CD4-positive, alpha-beta memory T cell (primary cell): ENCODE data around the gene ANKRD10. TPM values are rescaled to one million over a fixed set of nuclear protein-coding genes. Genes with fewer than 3 reads are reported as not detected.
"Not testable (repeated sequence)": the region's sequence is repeated elsewhere in the genome, so short reads cannot be mapped to it uniquely, and the experiment has no call there.

Source experiments
- CTCF ChIA-PET: fragments of 350-600 bp; sonication (Branson Sonifier 250); formaldehyde crosslinking; loops from one replicate; lab custom pipeline; 2021; ENCODE audit warnings: inconsistent platforms; ENCODE audit not compliant: partially characterized antibody; lab: Charles Lee
- POLR2A ChIA-PET: fragments of 350-600 bp; sonication (Branson Sonifier 250); formaldehyde crosslinking; loops from one replicate; lab custom pipeline; 2021; ENCODE audit not compliant: partially characterized antibody; lab: Charles Lee
- DNase-seq, 5 donors: peaks; one replicate each; pipeline versions ENCODE4 v3.0.0 to v3.0.0-alpha.2; 2020 to 2022; ENCODE audit warnings: mixed read lengths in 1 of 5
- H3K27ac ChIP-seq: one replicate; pipeline ENCODE4 v1.7.0; 2013; ENCODE audit warnings: low read depth, low read length
- H3K27me3 ChIP-seq: 2 replicates; pipeline ENCODE4 v1.7.0; 2013; ENCODE audit warnings: mild to moderate bottlenecking, low read length, moderate library complexity; ENCODE audit not compliant: insufficient read depth
- H3K36me3 ChIP-seq: 2 replicates; pipeline ENCODE4 v1.7.0; 2013; ENCODE audit warnings: mild to moderate bottlenecking, low read length, moderate library complexity; ENCODE audit not compliant: insufficient read depth
- H3K4me1 ChIP-seq: 2 replicates; pipeline ENCODE4 v1.7.0; 2013; ENCODE audit warnings: mild to moderate bottlenecking, low read length, moderate library complexity; ENCODE audit not compliant: insufficient read depth
- H3K4me3 ChIP-seq, 2 donors: one replicate each; pipeline ENCODE4 v1.7.0; 2013; ENCODE audit warnings: low read length in 2 of 2, mild to moderate bottlenecking in 1 of 2
- H3K9me3 ChIP-seq, 2 donors: one replicate each; pipeline ENCODE4 v1.7.0; 2013; ENCODE audit warnings: low read length in 2 of 2, control low read depth in 1 of 2; ENCODE audit not compliant: control insufficient read depth in 1 of 2
- H3K27ac Mint-ChIP-seq, 7 donors: one replicate each; pipeline ENCODE4 v1.8.0; 2020 to 2021; ENCODE audit warnings: mixed read lengths in 7 of 7, mild to moderate bottlenecking in 6 of 7, inconsistent platforms in 3 of 7, moderate library complexity in 3 of 7
- H3K27me3 Mint-ChIP-seq, 2 donors: one replicate each; pipeline ENCODE4 v1.8.0; 2020 to 2021; ENCODE audit warnings: mixed read lengths in 2 of 2
- H3K36me3 Mint-ChIP-seq, 2 donors: one replicate each; pipeline ENCODE4 v1.8.0; 2020 to 2021; ENCODE audit warnings: mixed read lengths in 2 of 2, inconsistent platforms in 1 of 2, mild to moderate bottlenecking in 1 of 2
- H3K4me1 Mint-ChIP-seq, 4 donors: one replicate each; pipeline ENCODE4 v1.8.0; 2020 to 2021; ENCODE audit warnings: mixed read lengths in 4 of 4, mild to moderate bottlenecking in 1 of 4
- H3K4me3 Mint-ChIP-seq, 8 donors: one replicate each; pipeline ENCODE4 v1.8.0; 2020 to 2021; ENCODE audit warnings: mixed read lengths in 8 of 8, mild to moderate bottlenecking in 7 of 8, moderate library complexity in 6 of 8, inconsistent platforms in 3 of 8
- H3K9me3 Mint-ChIP-seq, 8 donors: one replicate each; pipeline ENCODE4 v1.8.0; 2020 to 2021; ENCODE audit warnings: mixed read lengths in 8 of 8, mild to moderate bottlenecking in 5 of 8, inconsistent platforms in 3 of 8, moderate library complexity in 1 of 8
- intact Hi-C: fragments of 100-400 bp; cut with micrococcal nuclease; formaldehyde crosslinking; loops from one replicate; pipeline ENCODE4 v1.15.1; 2023
- polyA plus RNA-seq, 2 donors: library from polyadenylated mRNA; unstranded; fragments of 300-500 nt; fragmentation: Illumina TruSeq; gene quantifications; one replicate each; pipeline ENCODE4 v1.2.3, GENCODE V29; 2021
- total RNA-seq, 2 experiments: library from RNA; stranded (reverse); gene quantifications; one replicate each; pipeline ENCODE4 v1.2.3, GENCODE V29; 2021

ANKRD10 gene
- total and polyA plus RNA-seq, 4 experiments from 2014 or later = 53.0 to 140 (median 95.3) TPM

DNA sequence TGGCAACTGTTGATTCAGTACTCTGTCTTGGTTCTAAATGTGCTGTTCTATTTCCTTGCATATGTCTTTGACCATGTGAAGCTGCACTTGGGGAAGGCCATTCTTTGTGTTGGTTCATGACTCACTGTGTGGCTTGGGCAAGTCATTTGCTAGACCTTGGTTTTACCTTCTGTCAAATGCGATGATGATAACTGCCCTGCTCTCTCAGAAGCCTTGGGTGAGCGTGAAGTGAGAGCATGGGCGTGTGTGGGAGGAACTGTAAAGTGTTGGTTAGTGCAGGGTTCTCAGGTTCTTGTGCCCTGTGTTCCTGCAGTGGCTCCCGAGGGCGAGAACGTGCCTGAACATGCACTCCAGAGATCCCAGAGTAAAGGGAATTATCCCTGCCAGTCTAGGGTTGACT, 37.3 kb upstream of the ANKRD10 start:
- H3K36me3 Mint-ChIP-seq, H3K27me3 ChIP-seq, H3K4me3 Mint-ChIP-seq, CTCF ChIA-PET, H3K36me3 ChIP-seq, DNase-seq, H3K9me3 ChIP-seq, POLR2A ChIA-PET, H3K27ac ChIP-seq, H3K4me1 Mint-ChIP-seq, H3K9me3 Mint-ChIP-seq, H3K27me3 Mint-ChIP-seq, intact Hi-C loops, H3K4me1 ChIP-seq, H3K27ac Mint-ChIP-seq, H3K4me3 ChIP-seq: not testable (repeated sequence)

DNA sequence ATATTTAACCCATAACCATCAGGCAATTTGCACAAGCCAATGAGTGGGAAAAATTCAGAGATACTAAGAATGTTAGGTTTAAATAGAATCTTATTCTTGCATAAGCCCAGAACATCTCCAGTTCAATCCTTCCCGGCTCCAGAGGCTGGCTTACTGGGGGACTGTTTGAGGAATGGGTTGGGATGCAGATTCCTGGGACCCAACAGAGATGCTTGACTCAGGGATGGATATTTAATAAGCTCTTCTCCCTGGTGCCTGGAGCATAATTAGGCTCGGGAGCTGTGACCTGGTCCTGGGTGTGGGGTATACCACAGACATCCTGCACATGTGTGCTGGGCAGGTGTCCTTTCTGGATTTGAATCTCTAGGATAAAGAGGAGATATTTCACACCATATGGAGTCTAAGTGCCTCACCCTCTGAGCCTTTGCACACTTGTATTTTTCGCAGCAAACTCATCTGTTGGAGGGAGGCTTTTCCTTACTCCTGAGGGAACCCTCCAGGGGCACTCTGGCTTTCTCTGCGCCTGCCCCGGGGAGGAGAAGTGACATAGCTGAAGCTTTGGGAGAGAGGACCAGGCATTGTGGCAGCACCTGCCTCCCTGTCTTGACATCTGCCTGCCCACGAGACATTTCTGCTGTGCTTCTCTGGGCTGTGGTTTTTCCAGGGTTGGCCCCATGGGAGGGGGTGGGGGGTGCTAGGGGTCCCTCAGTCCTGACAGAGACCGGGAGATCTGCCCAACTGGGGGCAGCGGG, 36.1 kb upstream of the ANKRD10 start:
- Histone ChIP-seq H3K4me1 (no peaks in the 10 kb centered on the region), H3K27me3 (no peaks in the 10 kb centered on the region), H3K27ac (no peak overlapping the region), H3K9me3 (no peaks in the 10 kb centered on the region), H3K36me3 (no peaks in the 10 kb centered on the region), H3K4me3 (no peak overlapping the region)
- intact Hi-C loops = no loop called here
- peaks cover 0 to 5% of the 10 kb centered on the region in 2 donors for H3K27me3 Mint-ChIP-seq
- H3K27ac Mint-ChIP-seq = peak overlapping the region in 1 of 7 donors; percentile 29
- DNase-seq = no peak
- H3K4me1 Mint-ChIP-seq = no peaks in the 10 kb centered on the region
- H3K9me3 Mint-ChIP-seq = peaks cover 0 to 3% (median 0%) of the 10 kb centered on the region in 8 donors
- ChIA-PET CTCF (no interaction called here), POLR2A (no interaction called here)
- no peaks in the 10 kb centered on the region for H3K36me3 Mint-ChIP-seq
- H3K4me3 Mint-ChIP-seq = no peak overlapping the region

DNA sequence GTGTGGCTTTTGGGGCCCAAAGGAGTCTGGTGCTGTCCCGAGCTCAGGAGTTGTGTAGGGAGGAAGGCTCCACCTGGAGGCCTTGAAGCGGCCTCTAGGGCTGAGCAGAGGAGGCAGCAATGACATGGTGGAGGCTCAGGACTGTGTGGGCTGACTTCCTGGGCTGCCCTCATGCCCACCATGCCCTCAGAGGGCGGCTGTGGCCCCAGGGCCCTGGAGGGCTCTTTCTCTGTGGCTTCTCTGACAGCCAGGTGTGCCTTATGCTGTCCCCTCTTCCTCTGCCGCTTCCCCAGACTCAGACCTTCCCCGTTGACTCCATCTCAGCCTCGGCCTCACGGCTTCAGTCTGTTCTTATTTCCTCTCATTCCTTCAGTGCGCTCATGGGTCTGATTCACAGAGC, 35.5 kb upstream of the ANKRD10 start:
- Mint-ChIP-seq H3K27ac (peak overlapping the region in 1 of 7 donors; percentile 29), H3K36me3 (no peaks in the 10 kb centered on the region), H3K27me3 (peaks cover 0 to 5% of the 10 kb centered on the region in 2 donors), H3K4me1 (no peaks in the 10 kb centered on the region), H3K4me3 (no peak overlapping the region), H3K9me3 (peaks cover 0 to 3% (median 0%) of the 10 kb centered on the region in 8 donors)
- DNase-seq = no peak
- POLR2A ChIA-PET = no interaction called here
- Histone ChIP-seq H3K27me3 (no peaks in the 10 kb centered on the region), H3K36me3 (no peaks in the 10 kb centered on the region), H3K4me3 (no peak overlapping the region), H3K9me3 (no peaks in the 10 kb centered on the region), H3K27ac (no peak overlapping the region), H3K4me1 (no peaks in the 10 kb centered on the region)
- CTCF ChIA-PET = no interaction called here
- intact Hi-C loops = no loop called here

DNA sequence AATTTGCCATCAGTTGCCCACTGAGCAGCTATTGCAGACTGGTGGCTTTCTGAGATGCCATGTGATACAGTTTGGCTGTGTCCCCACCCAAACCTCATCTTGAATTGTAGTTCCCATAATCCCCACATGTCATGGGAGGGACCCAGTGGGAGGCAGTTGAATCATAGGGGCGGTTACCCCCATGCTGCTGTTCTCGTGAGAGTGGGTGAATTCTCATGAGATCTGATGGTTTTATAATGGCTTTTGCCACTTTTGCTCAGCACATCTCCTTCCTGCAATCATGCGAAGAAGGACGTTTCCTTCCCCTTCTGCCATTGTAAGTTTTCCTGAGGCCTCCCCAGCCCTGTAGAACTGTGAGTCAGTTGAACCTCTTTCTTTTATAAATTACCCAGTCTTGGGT, 34.8 kb upstream of the ANKRD10 start:
- Histone ChIP-seq H3K27me3 (no peaks in the 10 kb centered on the region), H3K4me1 (no peaks in the 10 kb centered on the region), H3K9me3 (no peaks in the 10 kb centered on the region), H3K36me3 (no peaks in the 10 kb centered on the region), H3K4me3 (no peak overlapping the region), H3K27ac (no peak overlapping the region)
- Mint-ChIP-seq H3K4me3 (no peak overlapping the region), H3K4me1 (no peaks in the 10 kb centered on the region), H3K9me3 (peaks cover 0 to 3% (median 0%) of the 10 kb centered on the region in 8 donors), H3K36me3 (no peaks in the 10 kb centered on the region), H3K27me3 (peaks cover 0 to 3% of the 10 kb centered on the region in 2 donors), H3K27ac (no peak overlapping the region)
- intact Hi-C loops = no loop called here
- ChIA-PET CTCF (no interaction called here), POLR2A (no interaction called here)
- DNase-seq = no peak

DNA sequence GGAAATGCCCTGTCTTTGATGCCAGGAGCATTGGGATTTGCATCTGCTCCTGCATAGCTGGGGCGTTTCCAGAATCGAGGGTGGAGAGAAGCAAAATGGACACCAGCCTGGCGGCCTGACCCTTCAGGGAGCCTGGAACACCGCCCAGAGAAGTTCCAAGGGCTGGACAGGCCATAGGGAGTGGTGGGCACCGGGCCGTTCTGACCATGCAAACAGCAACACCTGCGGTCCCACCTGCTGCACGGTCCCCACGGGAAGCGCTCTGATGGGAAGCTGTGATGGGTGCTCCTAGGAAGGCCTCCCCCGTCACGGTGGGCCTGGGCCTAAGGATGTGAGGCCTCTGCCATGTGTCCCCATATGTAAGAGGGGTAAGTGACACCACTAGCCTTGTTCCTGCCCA, 34.2 kb upstream of the ANKRD10 start:
- Histone ChIP-seq H3K9me3 (no peaks in the 10 kb centered on the region), H3K4me3 (no peak overlapping the region), H3K27ac (no peak overlapping the region), H3K4me1 (no peaks in the 10 kb centered on the region), H3K36me3 (no peaks in the 10 kb centered on the region), H3K27me3 (no peaks in the 10 kb centered on the region)
- ChIA-PET POLR2A (no interaction called here), CTCF (no interaction called here)
- Mint-ChIP-seq H3K27me3 (peaks cover 0 to 3% of the 10 kb centered on the region in 2 donors), H3K36me3 (no peaks in the 10 kb centered on the region), H3K27ac (no peak overlapping the region), H3K4me3 (no peak overlapping the region), H3K9me3 (peaks cover 0 to 3% (median 0%) of the 10 kb centered on the region in 8 donors), H3K4me1 (no peaks in the 10 kb centered on the region)
- DNase-seq = no peak
- intact Hi-C loops = no loop called here

DNA sequence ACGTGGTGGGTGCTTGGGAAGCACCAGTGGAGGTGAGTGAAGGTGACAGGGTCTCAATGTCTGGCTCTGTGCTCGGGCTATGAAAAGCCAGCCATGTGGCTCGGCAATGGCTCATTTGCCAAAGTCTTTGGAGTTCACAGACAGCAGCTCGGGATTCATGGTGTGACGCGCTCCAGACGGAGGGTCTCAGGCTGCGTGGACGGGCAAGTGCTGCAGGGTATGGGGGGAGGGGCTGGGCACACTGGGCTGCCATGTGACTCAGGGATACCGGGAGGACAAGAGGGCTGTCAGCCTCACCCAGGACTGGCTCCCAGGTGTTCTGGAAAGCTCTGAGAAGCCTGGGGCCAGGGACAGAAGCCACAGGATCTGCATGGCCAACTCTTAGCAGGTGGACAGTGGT, 32.5 kb upstream of the ANKRD10 start:
- H3K9me3 ChIP-seq, H3K4me3 Mint-ChIP-seq, DNase-seq, H3K9me3 Mint-ChIP-seq, H3K27me3 ChIP-seq, POLR2A ChIA-PET, CTCF ChIA-PET, H3K27me3 Mint-ChIP-seq, H3K4me1 ChIP-seq, H3K36me3 ChIP-seq, H3K27ac ChIP-seq, intact Hi-C loops, H3K4me3 ChIP-seq, H3K4me1 Mint-ChIP-seq, H3K27ac Mint-ChIP-seq, H3K36me3 Mint-ChIP-seq: not testable (repeated sequence)

DNA sequence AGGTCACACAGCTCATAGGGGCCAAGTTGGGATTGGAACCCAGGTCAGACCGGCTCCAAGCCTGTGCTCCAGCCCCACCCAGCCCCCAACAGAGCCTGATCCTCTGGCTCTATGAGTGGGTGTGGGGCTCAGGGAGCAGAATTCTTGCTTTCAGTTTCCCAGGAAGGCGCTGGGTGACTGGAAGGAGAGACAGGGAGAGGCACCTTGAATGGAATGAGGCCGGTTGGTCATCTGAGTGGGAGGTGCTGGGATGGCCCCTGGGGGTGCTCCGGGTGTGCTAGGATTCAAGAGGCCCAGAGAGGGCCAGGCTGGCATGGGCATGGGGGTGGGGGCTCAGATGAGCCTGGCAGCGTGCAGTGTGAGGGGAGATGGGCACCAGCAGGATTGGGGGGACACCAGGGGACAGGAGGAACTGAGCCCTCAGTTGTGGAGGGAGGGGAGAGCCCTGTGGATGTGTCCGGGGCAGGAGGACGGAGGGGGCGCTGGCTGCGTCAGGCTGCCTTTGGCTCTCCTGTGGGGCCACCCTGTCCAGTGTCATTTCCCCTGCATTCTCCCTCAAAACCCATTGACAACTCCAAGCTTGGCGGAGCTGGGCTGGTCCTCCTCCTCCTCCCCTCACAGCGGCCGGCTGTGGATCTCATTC, 31.2 kb upstream of the ANKRD10 start:
- no peak overlapping the region for H3K4me3 Mint-ChIP-seq
- ChIA-PET CTCF (no interaction called here), POLR2A (no interaction called here)
- DNase-seq = no peak
- H3K27me3 ChIP-seq = no peaks in the 10 kb centered on the region
- H3K36me3 ChIP-seq = no peaks in the 10 kb centered on the region
- intact Hi-C loops = no loop called here
- H3K4me1 Mint-ChIP-seq = no peaks in the 10 kb centered on the region
- H3K27ac Mint-ChIP-seq = no peak overlapping the region
- no peaks in the 10 kb centered on the region for H3K36me3 Mint-ChIP-seq
- H3K9me3 ChIP-seq = no peaks in the 10 kb centered on the region
- H3K4me1 ChIP-seq = no peaks in the 10 kb centered on the region
- H3K4me3 ChIP-seq = no peak overlapping the region
- peaks cover 0 to 1% (median 0%) of the 10 kb centered on the region in 8 donors for H3K9me3 Mint-ChIP-seq
- H3K27ac ChIP-seq = no peak overlapping the region
- peaks cover 0 to 3% of the 10 kb centered on the region in 2 donors for H3K27me3 Mint-ChIP-seq
